Neural cell (in vitro differentiated cells): ENCODE measurements around the gene ADCY7. TPM values are rescaled to one million over a fixed set of nuclear protein-coding genes. Genes with fewer than 3 reads are reported as not detected.

ENCODE experiments used
- H2AFZ ChIP-seq: fragments of 200-600, 300-800 bp; sonication (generic), shearing (Covaris generic); 2 replicates; pipeline ENCODE4 v1.6.0; 2014; ENCODE audit warnings: low read depth, mild to moderate bottlenecking, antibody characterized with exemption, low read length, moderate library complexity
- H3F3A ChIP-seq: fragments of 200-600 bp; shearing (Covaris generic); 2 replicates; pipeline ENCODE4 v1.6.1; 2016; ENCODE audit warnings: mild to moderate bottlenecking, moderate library complexity, mixed read lengths, antibody characterized with exemption, low read length; ENCODE audit not compliant: insufficient read depth, poor library complexity, severe bottlenecking
- H3K27ac ChIP-seq: fragments of 200-600, 300-800 bp; sonication (generic), shearing (Covaris generic); 2 replicates; pipeline ENCODE4 v1.5.1; 2014; ENCODE audit warnings: mild to moderate bottlenecking, low read length, moderate library complexity
- H3K27me3 ChIP-seq: fragments of 300-800, 200-600 bp; sonication (generic), shearing (Covaris generic); 2 replicates; pipeline ENCODE4 v1.6.0; 2014; ENCODE audit warnings: mild to moderate bottlenecking, low read depth, low read length, moderate library complexity; ENCODE audit not compliant: insufficient read depth
- H3K36me3 ChIP-seq: fragments of 300-800, 200-600 bp; sonication (generic), shearing (Covaris generic); 2 replicates; pipeline ENCODE4 v1.5.1; 2014; ENCODE audit warnings: mild to moderate bottlenecking, antibody characterized with exemption, low read length, moderate library complexity; ENCODE audit not compliant: insufficient read depth
- H3K4me2 ChIP-seq: fragments of 300-800, 200-600 bp; sonication (generic), shearing (Covaris generic); 2 replicates; pipeline ENCODE4 v1.6.0; 2014; ENCODE audit warnings: mild to moderate bottlenecking, low read length
- H3K4me3 ChIP-seq: fragments of 300-800, 200-600 bp; sonication (generic), shearing (Covaris generic); 2 replicates; pipeline ENCODE4 v1.5.1; 2014; ENCODE audit warnings: mild to moderate bottlenecking, low read length, moderate library complexity
- H3K79me2 ChIP-seq: fragments of 200-600 bp; shearing (Covaris generic); replicated peaks from 2 replicates; pipeline ENCODE4 v1.6.0; 2014; ENCODE audit warnings: mild to moderate bottlenecking, low read length, moderate library complexity; ENCODE audit not compliant: insufficient read depth
- H3K9ac ChIP-seq: fragments of 300-800, 200-600 bp; sonication (generic), shearing (Covaris generic); 2 replicates; pipeline ENCODE4 v1.6.1; 2016; ENCODE audit warnings: mild to moderate bottlenecking, low read length, mixed read lengths
- H3K9me2 ChIP-seq: fragments of 200-600 bp; shearing (Covaris generic); 2 replicates; pipeline ENCODE4 v1.6.1; 2016; ENCODE audit warnings: mild to moderate bottlenecking, low read length, mixed read lengths; ENCODE audit not compliant: insufficient read depth
- H3K9me3 ChIP-seq: fragments of 200-600, 300-800 bp; sonication (generic), shearing (Covaris generic); 2 replicates; pipeline ENCODE4 v1.6.1; 2016; ENCODE audit warnings: mild to moderate bottlenecking, mixed run types, low read length, moderate library complexity, mixed read lengths
- H4K20me1 ChIP-seq: fragments of 200-600 bp; shearing (Covaris generic); 2 replicates; pipeline ENCODE4 v1.6.1; 2016; ENCODE audit warnings: mild to moderate bottlenecking, mixed run types; ENCODE audit not compliant: insufficient read depth
- EZH2 ChIP-seq: fragments of 200-600, 300-800 bp; shearing (Covaris generic), sonication (generic); IDR thresholded peaks from 2 replicates; pipeline ENCODE4 v1.6.1; 2014; ENCODE audit warnings: antibody characterized with exemption, low read length, borderline replicate concordance, mild to moderate bottlenecking; ENCODE audit not compliant: insufficient read depth, poor library complexity, severe bottlenecking
- SMC3 ChIP-seq: fragments of 450-650 bp; conservative IDR thresholded peaks from 2 replicates; pipeline ENCODE4 v1.6.1; 2014; ENCODE audit warnings: antibody characterized with exemption, mild to moderate bottlenecking, moderate library complexity; ENCODE audit not compliant: poor library complexity
- polyA plus RNA-seq: library from polyadenylated mRNA; depleted of rRNA; stranded (reverse); fragments of >200 nt; gene quantifications from 2 replicates; pipeline ENCODE4 v1.2.3, GENCODE V29; 2014
- TF ChIP-seq, protein P1 (sequence below): IDR thresholded peaks from 2 replicates; pipeline ENCODE4 v1.6.1; 2012; ENCODE audit warnings: borderline replicate concordance
- TF ChIP-seq, protein P2 (sequence below): fragments of 450-650 bp; IDR thresholded peaks from 2 replicates; pipeline ENCODE4 v1.5.1; 2014; ENCODE audit warnings: antibody characterized with exemption, mild to moderate bottlenecking, moderate library complexity; ENCODE audit not compliant: poor library complexity, severe bottlenecking

ADCY7 gene
- polyA plus RNA-seq, 1 donor from 2014 or later = 2.0 TPM

DNA sequence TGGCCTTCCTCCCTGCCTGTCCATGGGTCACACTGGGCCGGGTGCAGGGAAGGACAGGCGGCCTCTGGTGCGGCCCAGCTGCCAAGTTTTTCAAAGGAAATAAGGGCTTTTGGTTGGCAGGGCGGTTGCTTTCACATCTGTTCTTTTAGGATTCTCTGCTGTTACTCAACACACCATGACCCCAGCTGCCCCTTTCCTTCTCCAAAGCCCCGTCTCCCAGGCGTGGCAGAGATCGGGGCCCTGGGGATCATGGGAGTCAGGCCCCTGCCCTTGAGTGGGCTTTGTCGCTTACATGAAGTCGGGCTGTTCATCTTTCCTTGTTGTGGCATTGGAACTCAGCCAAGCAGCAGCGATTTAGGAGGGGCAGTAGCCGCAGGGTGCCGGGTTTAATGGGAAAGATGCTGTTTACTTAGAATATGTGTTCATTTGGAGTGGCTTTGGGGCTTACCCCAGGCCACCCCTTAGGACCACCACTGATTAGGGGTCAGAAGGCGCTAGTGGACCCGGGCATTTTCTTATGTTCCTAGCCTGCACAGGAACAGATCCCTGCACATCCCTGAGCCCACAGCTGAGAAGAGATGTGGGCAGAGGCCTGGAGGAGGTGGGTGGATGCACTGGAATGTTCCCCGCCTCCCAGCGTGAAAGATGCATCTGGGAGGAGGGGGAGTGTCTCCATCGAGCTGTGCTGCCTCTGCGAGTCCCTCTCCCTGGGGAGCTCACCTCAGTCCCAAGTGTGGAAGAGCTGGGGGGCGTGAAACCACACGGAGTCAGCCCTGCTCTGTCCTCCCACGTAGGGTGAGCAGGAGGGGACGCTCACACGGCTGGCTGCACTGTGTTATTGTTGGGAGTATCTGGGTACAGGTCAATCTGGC, 6.8 kb upstream of the ADCY7 start:
- no peak overlapping the region for H2AFZ ChIP-seq
- H3K27ac ChIP-seq = no peak overlapping the region
- H3F3A ChIP-seq = no peaks in the 10 kb centered on the region
- H3K9ac ChIP-seq = no peak overlapping the region
- H3K9me2 ChIP-seq = no peaks in the 10 kb centered on the region
- no peaks in the 10 kb centered on the region for H3K36me3 ChIP-seq
- no peaks in the 10 kb centered on the region for H3K9me3 ChIP-seq
- H3K4me3 ChIP-seq = no peak overlapping the region
- no peaks in the 10 kb centered on the region for H4K20me1 ChIP-seq
- no peaks in the 10 kb centered on the region for H3K27me3 ChIP-seq
- TF ChIP-seq EZH2 = no peak
- no peaks in the 10 kb centered on the region for H3K79me2 ChIP-seq
- H3K4me2 ChIP-seq = no peak overlapping the region

DNA sequence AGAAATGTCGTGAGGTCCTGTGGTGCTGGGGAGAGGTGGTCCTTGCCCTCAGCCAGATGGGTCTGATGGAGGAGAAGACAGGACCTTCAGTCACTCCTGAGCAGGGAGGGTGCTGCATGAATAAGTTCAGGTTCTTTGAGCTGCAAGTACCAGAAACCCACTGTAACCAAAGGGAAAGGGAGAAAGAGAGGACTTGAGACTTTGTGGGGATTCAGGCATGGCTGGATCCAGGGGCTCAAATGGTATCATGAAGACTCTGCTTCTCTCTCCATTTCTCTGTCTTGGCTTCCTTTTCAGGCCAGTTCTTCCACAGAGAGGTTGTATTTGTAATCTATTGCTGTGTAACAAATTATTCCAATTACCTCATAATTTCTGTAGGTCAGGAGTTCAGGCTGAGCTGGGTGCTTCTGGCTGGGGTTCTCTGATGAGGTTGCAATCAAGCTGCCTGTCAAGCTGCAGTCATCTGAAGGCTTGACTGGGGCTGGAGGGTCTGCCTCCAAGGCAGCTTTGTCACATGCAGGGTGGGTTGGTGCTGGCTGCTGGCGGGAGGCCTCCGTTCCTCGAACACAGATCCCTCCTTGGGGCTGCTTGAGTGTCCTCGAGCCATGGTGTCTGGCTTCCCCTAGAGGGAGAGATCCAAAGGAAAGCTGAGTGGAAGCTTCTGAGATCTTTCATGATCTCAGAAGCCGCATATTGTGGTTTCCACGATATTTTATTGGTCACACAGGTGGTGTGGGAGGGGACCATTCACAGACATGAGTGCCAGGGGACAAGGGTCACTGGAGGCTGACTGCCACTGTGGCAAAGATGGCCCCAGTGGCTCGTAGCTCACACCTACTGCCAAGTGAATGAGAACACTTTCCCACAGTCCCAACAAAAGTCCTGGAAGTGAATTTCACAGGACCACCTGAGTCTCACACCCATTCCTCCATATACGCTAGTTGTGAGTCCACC, 5.9 kb upstream of the ADCY7 start:
- no peaks in the 10 kb centered on the region for H3K36me3 ChIP-seq
- H3K27me3 ChIP-seq = no peaks in the 10 kb centered on the region
- H3K79me2 ChIP-seq = no peaks in the 10 kb centered on the region
- H3K4me3 ChIP-seq = no peak overlapping the region
- no peak overlapping the region for H3K27ac ChIP-seq
- no peaks in the 10 kb centered on the region for H3F3A ChIP-seq
- TF ChIP-seq, protein P1, sequence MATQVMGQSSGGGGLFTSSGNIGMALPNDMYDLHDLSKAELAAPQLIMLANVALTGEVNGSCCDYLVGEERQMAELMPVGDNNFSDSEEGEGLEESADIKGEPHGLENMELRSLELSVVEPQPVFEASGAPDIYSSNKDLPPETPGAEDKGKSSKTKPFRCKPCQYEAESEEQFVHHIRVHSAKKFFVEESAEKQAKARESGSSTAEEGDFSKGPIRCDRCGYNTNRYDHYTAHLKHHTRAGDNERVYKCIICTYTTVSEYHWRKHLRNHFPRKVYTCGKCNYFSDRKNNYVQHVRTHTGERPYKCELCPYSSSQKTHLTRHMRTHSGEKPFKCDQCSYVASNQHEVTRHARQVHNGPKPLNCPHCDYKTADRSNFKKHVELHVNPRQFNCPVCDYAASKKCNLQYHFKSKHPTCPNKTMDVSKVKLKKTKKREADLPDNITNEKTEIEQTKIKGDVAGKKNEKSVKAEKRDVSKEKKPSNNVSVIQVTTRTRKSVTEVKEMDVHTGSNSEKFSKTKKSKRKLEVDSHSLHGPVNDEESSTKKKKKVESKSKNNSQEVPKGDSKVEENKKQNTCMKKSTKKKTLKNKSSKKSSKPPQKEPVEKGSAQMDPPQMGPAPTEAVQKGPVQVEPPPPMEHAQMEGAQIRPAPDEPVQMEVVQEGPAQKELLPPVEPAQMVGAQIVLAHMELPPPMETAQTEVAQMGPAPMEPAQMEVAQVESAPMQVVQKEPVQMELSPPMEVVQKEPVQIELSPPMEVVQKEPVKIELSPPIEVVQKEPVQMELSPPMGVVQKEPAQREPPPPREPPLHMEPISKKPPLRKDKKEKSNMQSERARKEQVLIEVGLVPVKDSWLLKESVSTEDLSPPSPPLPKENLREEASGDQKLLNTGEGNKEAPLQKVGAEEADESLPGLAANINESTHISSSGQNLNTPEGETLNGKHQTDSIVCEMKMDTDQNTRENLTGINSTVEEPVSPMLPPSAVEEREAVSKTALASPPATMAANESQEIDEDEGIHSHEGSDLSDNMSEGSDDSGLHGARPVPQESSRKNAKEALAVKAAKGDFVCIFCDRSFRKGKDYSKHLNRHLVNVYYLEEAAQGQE = no peak
- TF ChIP-seq SMC3 (no peak), EZH2 (no peak)
- TF ChIP-seq, protein P2, sequence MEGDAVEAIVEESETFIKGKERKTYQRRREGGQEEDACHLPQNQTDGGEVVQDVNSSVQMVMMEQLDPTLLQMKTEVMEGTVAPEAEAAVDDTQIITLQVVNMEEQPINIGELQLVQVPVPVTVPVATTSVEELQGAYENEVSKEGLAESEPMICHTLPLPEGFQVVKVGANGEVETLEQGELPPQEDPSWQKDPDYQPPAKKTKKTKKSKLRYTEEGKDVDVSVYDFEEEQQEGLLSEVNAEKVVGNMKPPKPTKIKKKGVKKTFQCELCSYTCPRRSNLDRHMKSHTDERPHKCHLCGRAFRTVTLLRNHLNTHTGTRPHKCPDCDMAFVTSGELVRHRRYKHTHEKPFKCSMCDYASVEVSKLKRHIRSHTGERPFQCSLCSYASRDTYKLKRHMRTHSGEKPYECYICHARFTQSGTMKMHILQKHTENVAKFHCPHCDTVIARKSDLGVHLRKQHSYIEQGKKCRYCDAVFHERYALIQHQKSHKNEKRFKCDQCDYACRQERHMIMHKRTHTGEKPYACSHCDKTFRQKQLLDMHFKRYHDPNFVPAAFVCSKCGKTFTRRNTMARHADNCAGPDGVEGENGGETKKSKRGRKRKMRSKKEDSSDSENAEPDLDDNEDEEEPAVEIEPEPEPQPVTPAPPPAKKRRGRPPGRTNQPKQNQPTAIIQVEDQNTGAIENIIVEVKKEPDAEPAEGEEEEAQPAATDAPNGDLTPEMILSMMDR = no peak
- no peaks in the 10 kb centered on the region for H3K9me2 ChIP-seq
- H3K4me2 ChIP-seq = no peak overlapping the region
- no peaks in the 10 kb centered on the region for H4K20me1 ChIP-seq
- H3K9ac ChIP-seq = no peak overlapping the region
- no peak overlapping the region for H2AFZ ChIP-seq
- no peaks in the 10 kb centered on the region for H3K9me3 ChIP-seq
